Duodenal mucosa (tissue), 2 donors: ENCODE data around the gene APP.

Experiments
- H3K27ac ChIP-seq: one replicate; pipeline ENCODE4 v1.7.0; 2013; ENCODE audit warnings: low read depth, low read length
- H3K27me3 ChIP-seq, 2 donors: one replicate each; pipeline ENCODE4 v1.7.0; 2013; ENCODE audit warnings: low read length in 2 of 2, control low read depth in 1 of 2; ENCODE audit not compliant: insufficient read depth in 2 of 2, control insufficient read depth in 1 of 2
- H3K36me3 ChIP-seq, 2 donors: one replicate each; pipeline ENCODE4 v1.7.0; 2013; ENCODE audit warnings: low read length in 2 of 2, control low read depth in 1 of 2; ENCODE audit not compliant: insufficient read depth in 2 of 2, control insufficient read depth in 1 of 2
- H3K4me1 ChIP-seq, 2 donors: one replicate each; pipeline ENCODE4 v1.7.0; 2013; ENCODE audit warnings: low read length in 2 of 2, control low read depth in 1 of 2; ENCODE audit not compliant: insufficient read depth in 2 of 2, control insufficient read depth in 1 of 2
- H3K4me3 ChIP-seq, 2 donors: one replicate each; pipeline ENCODE4 v1.7.0; 2013; ENCODE audit warnings: low read length in 2 of 2, low read depth in 1 of 2
- H3K9ac ChIP-seq, 2 donors: one replicate each; pipeline ENCODE4 v1.7.0; 2013; ENCODE audit warnings: low read length in 2 of 2, low read depth in 1 of 2
- H3K9me3 ChIP-seq, 2 donors: one replicate each; pipeline ENCODE4 v1.7.0; 2013; ENCODE audit warnings: low read length in 2 of 2, control low read depth in 1 of 2; ENCODE audit not compliant: control insufficient read depth in 1 of 2

Gene APP

DNA sequence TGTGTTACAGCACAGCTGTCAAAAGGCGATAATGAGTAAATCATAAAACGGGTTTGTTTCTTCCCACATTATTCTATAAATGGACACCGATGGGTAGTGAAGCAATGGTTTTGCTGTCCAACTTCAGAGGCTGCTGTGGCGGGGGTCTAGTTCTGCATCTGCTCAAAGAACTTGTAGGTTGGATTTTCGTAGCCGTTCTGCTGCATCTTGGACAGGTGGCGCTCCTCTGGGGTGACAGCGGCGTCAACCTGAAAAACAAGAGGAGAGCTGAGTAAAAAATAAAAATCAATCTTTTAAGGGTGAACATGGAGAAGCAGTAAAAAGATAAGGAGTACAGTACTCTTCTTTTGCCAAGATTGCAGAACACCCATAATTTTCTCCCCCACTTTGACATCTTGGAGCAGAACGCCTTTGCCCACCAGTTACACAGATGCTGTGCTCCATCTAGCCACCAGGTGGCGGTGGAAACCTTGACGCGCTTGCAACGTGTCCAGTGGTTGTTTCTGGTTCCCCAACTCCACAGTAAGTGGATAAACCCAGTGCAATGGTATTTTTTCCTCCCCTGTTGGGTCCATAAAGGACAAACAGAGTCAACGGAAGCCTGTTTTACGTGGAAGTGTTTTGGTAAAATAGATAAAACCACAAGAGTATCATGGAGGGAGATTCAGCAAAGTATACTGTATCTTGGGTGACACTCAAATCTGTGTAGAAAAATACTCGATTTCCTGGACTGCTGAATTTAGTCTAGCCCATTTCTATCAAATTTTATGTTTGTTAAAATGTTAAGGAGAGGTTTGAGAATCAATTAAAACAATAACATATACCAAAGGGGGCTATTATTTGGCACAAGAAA is 288.8 kb downstream of the APP start:
- Histone ChIP-seq H3K9ac (no peak overlapping the region), H3K4me1 (no peaks in the 10 kb centered on the region), H3K27ac (no peak overlapping the region), H3K36me3 (peaks cover 8 to 20% of the 10 kb centered on the region in 2 donors), H3K4me3 (no peak overlapping the region), H3K9me3 (no peaks in the 10 kb centered on the region), H3K27me3 (no peaks in the 10 kb centered on the region)

DNA sequence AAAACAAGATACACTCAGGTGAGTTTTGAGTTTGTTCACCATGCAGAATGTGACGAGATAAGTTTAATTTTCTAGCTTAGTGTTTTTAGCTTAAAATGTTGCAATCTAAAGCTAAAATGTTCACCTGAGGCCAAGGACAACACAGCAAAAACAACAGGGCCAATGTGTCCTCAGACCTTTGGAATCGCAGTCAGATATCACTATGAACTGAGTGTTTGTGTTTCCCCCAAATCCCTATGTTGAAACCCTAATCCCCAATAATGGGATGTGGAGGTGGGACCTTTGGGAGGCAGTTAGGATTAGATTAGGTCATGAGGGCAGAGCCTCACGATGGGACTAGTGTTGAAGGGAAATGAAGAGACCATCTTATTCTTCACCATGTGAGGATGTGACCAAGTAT is 291.4 kb downstream of the APP start:
- Histone ChIP-seq H3K4me3 (no peak overlapping the region), H3K9ac (no peak overlapping the region), H3K27ac (no peak overlapping the region)

DNA sequence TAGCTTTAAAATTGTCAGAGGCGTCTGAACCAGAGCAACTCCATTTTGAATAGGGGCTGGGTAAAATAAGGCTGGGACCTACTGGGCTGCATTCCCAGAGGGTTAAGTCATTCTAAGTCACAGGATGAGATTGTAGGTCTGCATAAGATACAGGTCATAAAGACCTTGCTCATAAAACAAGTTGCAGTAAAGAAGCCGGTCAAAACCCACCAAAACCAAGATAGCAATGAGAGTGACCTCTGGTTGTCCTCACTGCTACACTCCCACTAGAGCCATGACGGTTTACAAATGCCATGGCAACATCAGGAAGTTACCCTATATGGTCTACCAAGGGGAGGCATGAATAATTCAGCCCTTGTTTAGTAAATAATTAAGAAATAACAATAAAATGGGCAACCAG is 292.2 kb downstream of the APP start:
- Histone ChIP-seq H3K27me3 (no peaks in the 10 kb centered on the region), H3K27ac (no peak overlapping the region), H3K4me1 (no peaks in the 10 kb centered on the region), H3K9me3 (no peaks in the 10 kb centered on the region), H3K4me3 (no peak overlapping the region), H3K36me3 (peaks cover 4 to 20% of the 10 kb centered on the region in 2 donors), H3K9ac (no peak overlapping the region)

More for the DNA sequence above, 291.4 kb downstream of the APP start:
- Histone ChIP-seq H3K9me3 (no peaks in the 10 kb centered on the region), H3K4me1 (no peaks in the 10 kb centered on the region), H3K27me3 (no peaks in the 10 kb centered on the region), H3K36me3 (peaks cover 4 to 20% of the 10 kb centered on the region in 2 donors)

DNA sequence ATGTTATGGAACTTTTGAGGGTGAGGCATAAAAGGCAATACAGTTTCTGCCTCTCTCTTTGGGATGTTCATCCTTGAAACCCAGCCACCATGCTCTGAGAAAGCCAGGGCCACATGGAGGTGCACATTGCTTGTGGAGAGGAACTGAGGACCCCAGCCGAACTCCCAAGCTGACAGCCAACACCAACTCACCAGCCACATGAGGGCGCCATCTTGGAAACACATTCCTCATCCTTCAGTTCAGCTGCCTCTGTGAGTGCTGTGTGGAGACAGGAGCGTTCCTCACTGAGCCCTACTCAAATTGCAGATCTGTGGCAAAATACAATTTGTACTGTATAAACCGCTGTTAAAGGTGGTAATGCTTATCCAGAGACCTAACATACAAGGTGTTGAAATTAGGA is 298.3 kb downstream of the APP start:
- Histone ChIP-seq H3K27me3 (no peaks in the 10 kb centered on the region), H3K27ac (no peak overlapping the region), H3K9me3 (no peaks in the 10 kb centered on the region), H3K9ac (no peak overlapping the region), H3K36me3 (no peaks in the 10 kb centered on the region), H3K4me1 (no peaks in the 10 kb centered on the region), H3K4me3 (no peak overlapping the region)

DNA sequence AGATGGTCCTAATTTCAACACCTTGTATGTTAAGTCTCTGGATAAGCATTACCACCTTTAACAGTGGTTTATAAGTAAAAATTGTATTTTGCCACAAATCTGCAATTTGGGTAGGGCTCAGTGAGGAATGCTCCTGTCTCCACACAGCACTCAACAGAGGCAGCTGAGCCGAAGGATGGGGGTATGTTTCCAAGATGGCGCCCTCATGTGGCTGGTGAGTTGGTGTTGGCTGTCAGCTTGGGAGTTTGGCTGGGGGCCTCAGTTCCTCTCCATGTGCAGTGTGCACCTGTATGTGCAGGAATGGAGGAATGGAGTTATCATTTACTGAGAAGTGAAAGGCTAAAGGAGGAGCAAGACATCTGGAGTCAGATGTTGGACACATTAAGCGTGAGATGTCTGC is 299.0 kb downstream of the APP start:
- Histone ChIP-seq H3K4me1 (no peaks in the 10 kb centered on the region), H3K27ac (no peak overlapping the region), H3K36me3 (no peaks in the 10 kb centered on the region), H3K9ac (no peak overlapping the region), H3K4me3 (no peak overlapping the region), H3K27me3 (no peaks in the 10 kb centered on the region), H3K9me3 (no peaks in the 10 kb centered on the region)

DNA sequence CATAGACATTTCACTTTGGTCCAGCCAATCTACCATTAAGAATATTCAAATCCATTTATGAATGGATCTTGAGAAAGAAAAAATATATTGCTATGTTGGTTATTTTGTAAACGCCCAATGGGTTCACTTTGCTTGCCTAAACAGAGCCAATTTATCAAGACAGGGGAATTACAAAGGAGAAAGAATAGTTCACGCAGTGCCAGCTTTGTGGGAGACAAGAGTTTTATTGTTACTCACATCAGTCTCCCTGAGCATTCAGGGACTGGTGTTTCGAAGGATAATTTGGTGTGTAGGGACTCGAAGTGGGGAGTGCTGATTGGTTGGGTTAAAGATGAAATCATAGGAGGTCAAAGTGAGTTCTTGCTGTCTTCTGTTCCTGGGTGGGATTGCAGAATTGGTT is 300.5 kb downstream of the APP start:
- H3K36me3 ChIP-seq = no peaks in the 10 kb centered on the region
- no peaks in the 10 kb centered on the region for H3K27me3 ChIP-seq
- H3K4me3 ChIP-seq = no peak overlapping the region
- no peak overlapping the region for H3K9ac ChIP-seq
- no peaks in the 10 kb centered on the region for H3K9me3 ChIP-seq
- no peaks in the 10 kb centered on the region for H3K4me1 ChIP-seq
- H3K27ac ChIP-seq = no peak overlapping the region

DNA sequence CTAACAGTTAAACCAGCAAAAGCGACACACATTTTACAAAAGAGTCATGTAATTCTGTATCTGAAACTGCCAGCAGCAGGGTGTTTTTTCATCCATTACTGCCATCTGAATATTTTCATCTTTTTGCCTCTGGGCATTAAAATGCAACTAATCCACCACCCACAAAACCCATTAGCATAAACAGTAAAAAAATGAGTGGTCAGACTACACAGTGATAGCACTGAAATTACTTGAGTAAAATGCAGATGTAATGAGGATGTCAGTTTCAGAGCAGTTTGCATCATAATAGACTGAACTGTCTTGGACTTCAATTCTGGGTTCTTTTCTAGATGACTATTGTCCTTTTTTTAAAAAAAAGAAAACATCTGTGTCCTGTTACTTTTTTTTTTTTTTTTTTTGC is 303.5 kb downstream of the APP start:
- no peaks in the 10 kb centered on the region for H3K36me3 ChIP-seq
- no peaks in the 10 kb centered on the region for H3K9me3 ChIP-seq
- H3K27me3 ChIP-seq = no peaks in the 10 kb centered on the region
- no peaks in the 10 kb centered on the region for H3K4me1 ChIP-seq
- H3K4me3 ChIP-seq = no peak overlapping the region
- H3K9ac ChIP-seq = no peak overlapping the region
- H3K27ac ChIP-seq = no peak overlapping the region

DNA sequence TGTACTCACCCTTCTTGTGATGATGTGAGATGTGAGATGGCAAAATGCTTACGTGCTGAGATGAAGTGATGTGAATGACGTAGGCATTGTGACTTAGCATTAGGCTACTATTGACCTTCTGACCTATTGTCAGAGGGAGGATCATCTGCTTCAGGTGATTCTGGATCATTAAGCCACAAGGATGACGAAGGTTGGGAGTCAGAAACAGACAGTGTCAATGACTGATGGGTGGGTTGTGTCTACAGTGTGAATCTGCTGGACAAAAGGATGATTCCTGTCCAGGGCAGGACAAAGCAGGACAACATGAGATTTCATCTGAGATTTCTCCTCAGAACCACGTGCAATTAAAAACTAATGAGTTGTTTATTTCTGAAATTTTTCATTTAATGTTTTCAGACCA is 306.8 kb downstream of the APP start:
- H3K36me3 ChIP-seq = no peaks in the 10 kb centered on the region
- no peaks in the 10 kb centered on the region for H3K27me3 ChIP-seq
- H3K4me1 ChIP-seq = no peaks in the 10 kb centered on the region
- H3K27ac ChIP-seq = no peak overlapping the region
- H3K4me3 ChIP-seq = no peak overlapping the region
- no peak overlapping the region for H3K9ac ChIP-seq
- no peaks in the 10 kb centered on the region for H3K9me3 ChIP-seq

DNA sequence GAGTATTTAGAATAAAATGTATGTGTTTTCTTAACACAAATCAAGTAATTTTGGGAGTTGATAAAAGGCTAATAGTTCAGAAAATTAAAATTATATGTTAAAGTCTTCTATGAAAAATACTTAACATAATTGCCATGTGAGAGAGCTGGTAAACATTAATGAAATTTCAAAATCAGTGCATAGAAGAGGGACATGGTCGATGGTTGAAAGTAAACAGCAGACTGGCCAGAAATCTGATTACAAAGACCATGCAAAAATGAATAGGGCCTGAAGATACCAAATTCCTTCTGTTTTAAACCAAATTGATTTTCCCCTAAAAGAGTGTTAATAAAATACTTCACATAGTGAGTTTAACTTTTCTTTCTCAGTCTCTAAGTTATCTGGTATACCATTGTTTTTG is 307.5 kb downstream of the APP start:
- H3K36me3 ChIP-seq = no peaks in the 10 kb centered on the region
- H3K27me3 ChIP-seq = no peaks in the 10 kb centered on the region
- H3K4me1 ChIP-seq = no peaks in the 10 kb centered on the region
- no peaks in the 10 kb centered on the region for H3K9me3 ChIP-seq
- no peak overlapping the region for H3K4me3 ChIP-seq
- H3K27ac ChIP-seq = no peak overlapping the region
- no peak overlapping the region for H3K9ac ChIP-seq

DNA sequence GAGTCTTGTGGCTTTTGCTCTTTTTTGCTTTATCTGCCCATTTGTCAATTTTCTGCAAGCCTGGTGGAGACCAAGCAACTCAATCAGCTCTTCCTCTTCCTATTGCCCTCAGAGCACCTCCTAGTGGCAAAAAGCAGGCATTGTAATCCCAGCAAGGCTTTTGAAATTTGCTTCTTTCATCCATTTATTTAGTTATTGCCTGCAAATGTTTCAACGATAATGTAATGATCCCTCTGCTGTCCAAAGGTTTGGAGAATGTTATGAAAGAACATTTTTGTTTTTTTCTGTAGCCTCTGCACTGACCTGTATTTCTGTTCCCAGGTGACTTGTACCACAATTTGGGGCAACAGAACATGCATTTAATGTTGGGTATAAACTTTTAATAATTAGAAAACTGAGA is 308.0 kb downstream of the APP start:
- Histone ChIP-seq H3K27ac (no peak overlapping the region), H3K4me3 (no peak overlapping the region), H3K9me3 (no peaks in the 10 kb centered on the region), H3K9ac (no peak overlapping the region), H3K36me3 (no peaks in the 10 kb centered on the region), H3K27me3 (no peaks in the 10 kb centered on the region), H3K4me1 (no peaks in the 10 kb centered on the region)
